AG04450 (cell line): ENCODE results near the gene MRPS6. TPM values are rescaled to one million over a fixed set of nuclear protein-coding genes. Genes with fewer than 3 reads are reported as not detected.

Experiments
- CTCF ChIA-PET: fragments of 300-600, 350-600 bp; formaldehyde crosslinking; extraction: SDS; loops from one replicate; lab custom pipeline; 2022; ENCODE audit warnings: antibody characterized with exemption, inconsistent platforms; lab: Charles Lee
- POLR2A ChIA-PET: fragments of 350-600 bp; formaldehyde crosslinking; extraction: SDS; loops from one replicate; lab custom pipeline; 2021; ENCODE audit warnings: antibody characterized with exemption, inconsistent platforms; lab: Yijun Ruan, JAX
- DNase-seq: peaks from one replicate; pipeline ENCODE4 v3.0.0-alpha.2; 2011; ENCODE audit warnings: low read depth, low spot score
- H3K27ac ChIP-seq: one replicate; pipeline ENCODE4 v1.5.1; 2012; ENCODE audit warnings: low read depth, low read length, control low read depth
- H3K27me3 ChIP-seq: one replicate; pipeline ENCODE4 v1.6.0; 2012; ENCODE audit warnings: low read length; ENCODE audit not compliant: control insufficient read depth, insufficient read depth
- H3K4me3 ChIP-seq: 2 replicates; pipeline ENCODE4 v1.5.1; 2011; ENCODE audit warnings: mild to moderate bottlenecking, low read depth, low read length, control low read depth
- H3K9me3 ChIP-seq: 2 replicates; pipeline ENCODE4 v1.5.1; 2012; ENCODE audit warnings: low read length; ENCODE audit not compliant: control insufficient read depth, insufficient read depth
- polyA plus RNA-seq: library from polyadenylated mRNA; depleted of rRNA; stranded (reverse); fragments of >200 nt; gene quantifications from 2 replicates; pipeline ENCODE4 v1.2.3, GENCODE V29; 2011; rRNA removed
- TF ChIP-seq, protein P1 (sequence below): IDR thresholded peaks from 2 replicates; pipeline ENCODE4 v1.5.1; 2011; ENCODE audit warnings: low read depth, low read length, control low read depth, inconsistent platforms

MRPS6 gene
- polyA plus RNA-seq, 1 experiment, result 35.8 TPM

DNA sequence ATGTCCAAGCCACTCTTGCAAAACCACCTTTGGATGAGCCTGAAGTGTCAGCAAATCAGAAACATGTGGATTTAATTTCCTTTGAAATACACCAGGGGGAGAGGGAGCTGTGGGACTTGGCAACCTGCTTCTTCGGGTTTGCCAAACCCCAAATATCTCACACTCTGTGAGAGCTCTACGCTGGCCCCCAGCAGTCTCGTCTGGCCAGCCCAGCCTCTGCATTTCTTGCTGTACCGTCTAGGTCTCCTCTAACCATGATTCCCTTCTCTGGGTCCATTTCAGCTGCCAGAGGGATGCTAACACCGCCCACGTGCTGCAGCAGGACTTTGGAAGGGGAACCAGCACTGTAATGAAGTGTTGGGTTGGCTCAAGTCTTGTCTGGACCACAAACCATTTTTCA, 114.6 kb downstream of the MRPS6 start:
- ChIA-PET CTCF (interaction anchor here (0.6 to 2.0 kb wide), 3 partner anchors 14 to 287 kb away, joined by 3 to 11 read pairs (median 3); no protein-coding TSS in a partner anchor), POLR2A (no interaction called here)
- no peak for DNase-seq
- no peak overlapping the region for H3K27ac ChIP-seq
- H3K4me3 ChIP-seq, result no peak overlapping the region
- TF ChIP-seq, protein P1, sequence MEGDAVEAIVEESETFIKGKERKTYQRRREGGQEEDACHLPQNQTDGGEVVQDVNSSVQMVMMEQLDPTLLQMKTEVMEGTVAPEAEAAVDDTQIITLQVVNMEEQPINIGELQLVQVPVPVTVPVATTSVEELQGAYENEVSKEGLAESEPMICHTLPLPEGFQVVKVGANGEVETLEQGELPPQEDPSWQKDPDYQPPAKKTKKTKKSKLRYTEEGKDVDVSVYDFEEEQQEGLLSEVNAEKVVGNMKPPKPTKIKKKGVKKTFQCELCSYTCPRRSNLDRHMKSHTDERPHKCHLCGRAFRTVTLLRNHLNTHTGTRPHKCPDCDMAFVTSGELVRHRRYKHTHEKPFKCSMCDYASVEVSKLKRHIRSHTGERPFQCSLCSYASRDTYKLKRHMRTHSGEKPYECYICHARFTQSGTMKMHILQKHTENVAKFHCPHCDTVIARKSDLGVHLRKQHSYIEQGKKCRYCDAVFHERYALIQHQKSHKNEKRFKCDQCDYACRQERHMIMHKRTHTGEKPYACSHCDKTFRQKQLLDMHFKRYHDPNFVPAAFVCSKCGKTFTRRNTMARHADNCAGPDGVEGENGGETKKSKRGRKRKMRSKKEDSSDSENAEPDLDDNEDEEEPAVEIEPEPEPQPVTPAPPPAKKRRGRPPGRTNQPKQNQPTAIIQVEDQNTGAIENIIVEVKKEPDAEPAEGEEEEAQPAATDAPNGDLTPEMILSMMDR, result no peak
- peaks cover 3% of the 10 kb centered on the region; the same call in 1 of the 2 replicates for H3K9me3 ChIP-seq
- H3K27me3 ChIP-seq, result peaks cover 3% of the 10 kb centered on the region

DNA sequence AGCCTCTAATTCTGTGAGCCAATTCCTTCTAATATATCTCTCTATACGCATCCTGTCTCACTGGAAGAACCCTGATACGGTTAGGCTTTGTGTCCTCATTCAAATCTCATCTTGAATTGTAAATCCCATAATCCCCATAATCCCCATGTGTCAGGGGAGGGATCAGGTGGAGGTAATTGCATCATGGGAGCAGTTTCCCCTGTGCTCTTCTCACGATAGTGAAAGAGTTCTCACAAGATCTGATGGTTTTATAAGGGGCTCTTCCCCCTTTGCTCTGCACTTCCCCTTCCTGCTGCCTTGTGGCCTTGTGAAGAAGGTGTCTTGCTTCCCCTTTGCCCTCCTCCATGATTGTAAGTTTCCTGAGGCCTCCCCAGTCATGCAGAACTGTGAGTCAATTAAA, 116.1 kb downstream of the MRPS6 start:
- TF ChIP-seq, protein P1, result no peak
- CTCF ChIA-PET, result no interaction called here
- no peak for DNase-seq

DNA sequence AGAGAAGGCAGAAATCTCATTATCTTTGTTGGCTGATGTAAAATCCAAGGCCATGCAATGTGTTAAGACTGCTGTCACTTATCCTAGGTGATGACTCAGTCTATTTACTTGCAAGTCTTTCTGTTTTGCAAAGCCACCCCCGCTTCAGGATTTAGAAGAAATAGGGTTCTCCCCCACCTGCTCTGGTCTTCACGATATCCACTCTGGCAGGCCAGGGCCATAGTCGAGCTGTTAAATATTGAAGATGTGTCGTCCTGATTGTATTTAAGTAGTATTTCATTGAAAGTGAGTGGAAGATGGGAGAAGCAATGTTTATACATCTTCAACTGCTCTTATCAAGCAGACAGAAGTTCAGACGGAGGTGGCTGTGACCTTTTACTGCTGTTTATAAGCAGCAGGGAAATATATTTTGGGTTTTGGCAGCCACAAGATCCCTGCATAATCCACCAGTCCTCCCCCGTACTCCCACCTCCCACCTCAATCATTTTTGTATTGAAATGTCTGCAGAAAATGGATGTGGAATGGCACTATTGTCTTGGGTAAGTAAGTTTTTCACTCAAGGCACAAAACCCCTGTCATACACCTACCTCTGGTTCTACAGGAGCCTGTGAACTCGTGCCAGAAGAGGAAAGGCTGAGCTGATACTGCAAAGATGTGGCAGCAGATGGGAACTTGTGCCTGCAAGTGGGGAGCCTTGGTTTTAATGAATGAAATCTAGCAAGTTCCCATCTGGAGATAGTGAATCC, 117.4 kb downstream of the MRPS6 start:
- Histone ChIP-seq H3K4me3 (no peak overlapping the region), H3K27me3 (no peaks in the 10 kb centered on the region), H3K9me3 (peaks cover 3% of the 10 kb centered on the region; the same call in 1 of the 2 replicates), H3K27ac (no peak overlapping the region)
- TF ChIP-seq, protein P1, result no peak
- POLR2A ChIA-PET, result no interaction called here
- DNase-seq, result no peak
- CTCF ChIA-PET, result interaction anchor here (1.7 kb wide), 1 partner anchor 11 kb away, joined by 6 read pairs; no protein-coding TSS in a partner anchor

More for the DNA sequence above, 116.1 kb downstream of the MRPS6 start:
- H3K9me3 ChIP-seq, result peaks cover 3% of the 10 kb centered on the region; the same call in 1 of the 2 replicates
- no peak overlapping the region for H3K4me3 ChIP-seq
- H3K27ac ChIP-seq, result no peak overlapping the region
- POLR2A ChIA-PET, result no interaction called here
- H3K27me3 ChIP-seq, result no peaks in the 10 kb centered on the region

DNA sequence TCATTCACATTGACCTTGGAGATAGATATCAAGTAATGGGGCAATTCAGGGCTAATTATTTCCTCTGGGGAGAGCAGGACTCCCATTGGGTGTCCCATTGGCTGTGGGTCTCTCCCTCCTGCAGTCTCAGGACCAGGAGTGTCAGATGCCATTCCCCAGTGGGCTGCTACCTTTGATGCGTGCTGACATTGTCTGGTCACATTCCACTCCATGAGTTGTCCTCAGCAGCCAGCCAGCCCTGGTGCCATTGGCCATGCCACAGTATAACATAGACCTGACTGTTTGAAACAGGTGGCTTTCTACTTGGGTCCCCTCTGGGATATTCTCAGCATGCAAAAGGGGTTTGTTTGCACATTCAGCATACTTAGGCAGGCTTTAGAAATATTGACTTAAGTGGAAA, 118.5 kb downstream of the MRPS6 start:
- TF ChIP-seq, protein P1, result no peak
- no peaks in the 10 kb centered on the region for H3K9me3 ChIP-seq
- POLR2A ChIA-PET, result no interaction called here
- no peak overlapping the region for H3K27ac ChIP-seq
- no peaks in the 10 kb centered on the region for H3K27me3 ChIP-seq
- no peak overlapping the region for H3K4me3 ChIP-seq
- CTCF ChIA-PET, result no interaction called here
- no peak for DNase-seq

Other genes with a start within 250 kb of the MRPS6 start
- gene ATP5PO, start 157.8 kb upstream of the MRPS6 start, polyA plus RNA-seq, result 300 and 365 TPM in 2 replicates
- 7.1 and 9.5 TPM in 2 replicates for gene SLC5A3, start within 50 bp of the MRPS6 start, polyA plus RNA-seq